Lower lobe of right lung (tissue), 2 donors: ENCODE measurements around the gene ITPK1. TPM values are rescaled to one million over a fixed set of nuclear protein-coding genes. Genes with fewer than 3 reads are reported as not detected.

Source experiments
- ATAC-seq, 2 donors: fragments of 200-7000 bp; cut with Tn5 transposase; one replicate each; pipeline ENCODE4 v1.9.1; 2020 to 2022; ENCODE audit warnings: mild to moderate bottlenecking in 2 of 2, moderate library complexity in 2 of 2
- DNase-seq: peaks from one replicate; pipeline ENCODE4 v3.0.0-alpha.2; 2020
- H3K27ac ChIP-seq: fragments of 200-600 bp; one replicate; pipeline ENCODE4 v1.8.0; 2022
- H3K27me3 ChIP-seq: fragments of 200-600 bp; one replicate; pipeline ENCODE4 v1.8.0; 2022; ENCODE audit warnings: low read depth
- H3K36me3 ChIP-seq: fragments of 200-600 bp; one replicate; pipeline ENCODE4 v1.8.0; 2022; ENCODE audit warnings: mild to moderate bottlenecking
- H3K4me1 ChIP-seq: fragments of 200-600 bp; one replicate; pipeline ENCODE4 v1.8.0; 2022
- H3K4me3 ChIP-seq: fragments of 200-600 bp; one replicate; pipeline ENCODE4 v1.8.0; 2022; ENCODE audit warnings: mild to moderate bottlenecking
- H3K9me3 ChIP-seq: fragments of 200-600 bp; one replicate; pipeline ENCODE4 v1.8.0; 2022
- intact Hi-C: fragments of 100-400 bp; cut with DNase I; formaldehyde crosslinking; loops from one replicate; pipeline ENCODE4 v1.11.0; 2022
- total RNA-seq: library from RNA; stranded (reverse); fragmentation: NEBNext Ultra II Directional; extraction: Animal tissue kit (Norgen Biotek cat#: 25700); gene quantifications from one replicate; pipeline ENCODE4 v1.2.1, GENCODE V29; 2021
- TF ChIP-seq, protein P1 (sequence below): fragments of 200-600 bp; IDR thresholded peaks from one replicate; pipeline ENCODE4 v1.8.0; 2022; ENCODE audit warnings: antibody characterized with exemption, mild to moderate bottlenecking
- donor health status: DM: no; HTN: yes; CAD: no; lungs with severe emphysema.

ITPK1 gene
- total RNA-seq, 1 donor from 2014 or later, result 129 TPM

DNA sequence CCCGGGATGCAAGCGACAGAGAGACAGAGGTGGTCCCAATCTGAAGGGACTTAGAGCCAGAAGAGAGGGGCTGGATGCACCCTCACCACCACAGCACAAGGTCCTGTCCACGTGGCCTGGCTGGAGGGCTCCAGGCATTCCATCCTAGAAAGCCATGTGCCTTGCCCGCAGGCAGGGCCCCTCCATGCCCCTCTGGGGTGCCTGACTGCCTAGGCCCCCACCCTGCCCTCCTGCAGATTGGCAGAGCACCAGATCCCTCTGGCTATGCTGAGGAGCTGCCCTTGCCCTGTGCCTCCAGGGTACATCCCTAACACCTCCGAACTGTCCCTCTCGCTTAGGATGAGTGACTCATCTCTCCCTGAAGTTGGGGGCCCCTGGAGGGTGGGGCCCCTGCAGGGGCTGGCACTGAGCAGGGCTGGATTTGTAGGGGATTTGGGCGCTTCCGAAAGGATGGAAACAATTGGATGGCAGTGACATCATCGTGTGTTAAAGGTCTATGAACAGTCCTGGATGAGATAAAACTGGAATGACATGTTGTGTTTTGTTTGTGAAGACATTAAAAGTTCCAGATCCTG, 141.8 kb downstream of the ITPK1 start:
- no peak overlapping the region for H3K27ac ChIP-seq

DNA sequence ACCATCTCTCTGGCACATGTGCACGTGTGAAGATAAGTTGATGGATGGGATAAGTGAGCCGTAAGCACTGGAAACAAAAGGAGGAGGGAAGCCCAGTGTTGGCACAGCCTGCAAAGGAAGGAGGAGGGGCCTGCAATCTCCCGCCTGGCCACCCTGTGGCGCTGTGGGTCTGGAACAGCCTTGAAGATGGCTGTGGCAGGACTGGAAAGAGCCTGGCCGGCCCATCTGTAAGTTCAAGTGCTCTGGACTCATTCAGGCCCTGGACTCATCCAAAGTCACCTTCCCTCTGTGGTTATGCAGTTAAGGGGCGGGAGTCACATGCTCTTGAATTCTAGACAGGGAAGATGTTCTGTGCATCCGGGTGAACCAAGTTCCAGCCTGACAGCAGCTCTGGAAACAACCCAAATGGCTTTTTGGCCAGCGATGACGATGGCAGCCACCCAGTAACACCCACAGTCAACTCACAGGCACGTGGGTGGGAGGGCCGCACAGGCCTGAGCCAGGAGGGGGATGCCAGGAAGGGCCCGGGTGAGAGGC, 142.4 kb downstream of the ITPK1 start:
- peaks cover 20% of the 10 kb centered on the region for H3K9me3 ChIP-seq
- intact Hi-C loops, result no loop called here
- peaks cover 17% of the 10 kb centered on the region for H3K4me1 ChIP-seq
- no peak overlapping the region for H3K27ac ChIP-seq
- H3K36me3 ChIP-seq, result peaks cover 11% of the 10 kb centered on the region
- TF ChIP-seq, protein P1, sequence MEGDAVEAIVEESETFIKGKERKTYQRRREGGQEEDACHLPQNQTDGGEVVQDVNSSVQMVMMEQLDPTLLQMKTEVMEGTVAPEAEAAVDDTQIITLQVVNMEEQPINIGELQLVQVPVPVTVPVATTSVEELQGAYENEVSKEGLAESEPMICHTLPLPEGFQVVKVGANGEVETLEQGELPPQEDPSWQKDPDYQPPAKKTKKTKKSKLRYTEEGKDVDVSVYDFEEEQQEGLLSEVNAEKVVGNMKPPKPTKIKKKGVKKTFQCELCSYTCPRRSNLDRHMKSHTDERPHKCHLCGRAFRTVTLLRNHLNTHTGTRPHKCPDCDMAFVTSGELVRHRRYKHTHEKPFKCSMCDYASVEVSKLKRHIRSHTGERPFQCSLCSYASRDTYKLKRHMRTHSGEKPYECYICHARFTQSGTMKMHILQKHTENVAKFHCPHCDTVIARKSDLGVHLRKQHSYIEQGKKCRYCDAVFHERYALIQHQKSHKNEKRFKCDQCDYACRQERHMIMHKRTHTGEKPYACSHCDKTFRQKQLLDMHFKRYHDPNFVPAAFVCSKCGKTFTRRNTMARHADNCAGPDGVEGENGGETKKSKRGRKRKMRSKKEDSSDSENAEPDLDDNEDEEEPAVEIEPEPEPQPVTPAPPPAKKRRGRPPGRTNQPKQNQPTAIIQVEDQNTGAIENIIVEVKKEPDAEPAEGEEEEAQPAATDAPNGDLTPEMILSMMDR, result peak; percentile 71
- DNase-seq (peak; percentile 76), ATAC-seq (peak; percentile 67 to 82)
- H3K4me3 ChIP-seq, result no peak overlapping the region
- no peaks in the 10 kb centered on the region for H3K27me3 ChIP-seq

More for the DNA sequence above, 141.8 kb downstream of the ITPK1 start:
- peak; percentile 8 to 11 for ATAC-seq
- Histone ChIP-seq H3K27me3 (no peaks in the 10 kb centered on the region), H3K4me1 (peaks cover 17% of the 10 kb centered on the region), H3K4me3 (no peak overlapping the region), H3K9me3 (peaks cover 25% of the 10 kb centered on the region), H3K36me3 (peaks cover 11% of the 10 kb centered on the region)
- intact Hi-C loops, result no loop called here
- peak; percentile 41 for DNase-seq
- TF ChIP-seq, protein P1, result no peak

DNA sequence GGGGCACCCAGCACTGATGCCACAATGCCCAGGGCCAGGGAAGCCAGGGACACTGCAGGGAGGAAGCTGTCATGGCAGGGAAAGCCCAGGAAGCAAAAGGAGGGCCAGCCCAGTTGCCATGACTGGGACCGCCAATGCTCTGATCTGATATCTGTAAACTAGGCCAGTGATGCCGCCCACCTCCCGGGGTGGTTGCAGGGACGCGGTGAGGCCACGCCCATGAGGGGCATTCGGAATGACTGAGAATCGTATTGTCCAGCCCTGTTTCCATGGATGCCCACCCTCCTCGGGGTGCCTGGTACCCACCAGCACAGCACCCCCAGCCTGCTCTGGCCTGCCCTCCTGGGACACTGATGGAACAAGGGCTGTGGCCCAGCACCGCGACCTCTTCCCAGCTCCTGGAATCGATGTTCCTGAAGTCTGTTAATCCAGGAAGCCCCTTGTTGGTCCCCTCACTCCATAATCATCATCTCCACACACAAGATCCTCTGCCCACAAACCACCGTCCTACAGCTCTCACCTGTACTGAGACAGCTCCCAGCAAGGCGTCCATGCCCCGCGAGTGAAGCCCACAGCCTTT, 144.0 kb downstream of the ITPK1 start:
- peaks cover 3% of the 10 kb centered on the region for H3K36me3 ChIP-seq
- DNase-seq (peak; percentile 36), ATAC-seq (no peak)
- H3K9me3 ChIP-seq, result peaks cover 9% of the 10 kb centered on the region
- peaks cover 17% of the 10 kb centered on the region for H3K4me1 ChIP-seq
- H3K27ac ChIP-seq, result no peak overlapping the region
- TF ChIP-seq, protein P1, result no peak
- no peak overlapping the region for H3K4me3 ChIP-seq
- intact Hi-C loops, result no loop called here
- no peaks in the 10 kb centered on the region for H3K27me3 ChIP-seq

DNA sequence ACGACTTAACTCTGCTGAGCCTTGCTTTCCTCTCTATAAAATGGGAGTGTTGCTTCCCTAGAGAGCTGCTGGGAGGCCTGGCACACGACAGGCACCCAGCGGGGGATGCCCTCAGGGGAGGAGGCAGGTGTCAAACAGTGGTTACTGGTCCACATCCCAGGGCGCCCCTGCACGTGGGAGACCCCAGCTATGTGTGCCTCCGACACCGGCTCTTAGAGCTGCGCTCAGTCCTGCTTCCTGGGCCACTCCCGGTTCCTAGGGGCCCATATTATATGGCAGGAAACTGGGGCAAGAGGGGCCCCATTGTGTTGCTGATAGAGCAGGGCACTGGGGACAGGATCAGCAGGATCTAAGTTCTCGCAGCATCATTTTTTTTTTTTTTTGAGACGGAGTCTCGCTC, 145.5 kb downstream of the ITPK1 start:
- intact Hi-C loops, result no loop called here
- no peak overlapping the region for H3K27ac ChIP-seq
- H3K9me3 ChIP-seq, result no peaks in the 10 kb centered on the region
- no peaks in the 10 kb centered on the region for H3K36me3 ChIP-seq
- no peak overlapping the region for H3K4me3 ChIP-seq
- H3K27me3 ChIP-seq, result no peaks in the 10 kb centered on the region
- ATAC-seq (no peak), DNase-seq (peak; percentile 28)
- TF ChIP-seq, protein P1, result no peak
- H3K4me1 ChIP-seq, result peaks cover 17% of the 10 kb centered on the region

DNA sequence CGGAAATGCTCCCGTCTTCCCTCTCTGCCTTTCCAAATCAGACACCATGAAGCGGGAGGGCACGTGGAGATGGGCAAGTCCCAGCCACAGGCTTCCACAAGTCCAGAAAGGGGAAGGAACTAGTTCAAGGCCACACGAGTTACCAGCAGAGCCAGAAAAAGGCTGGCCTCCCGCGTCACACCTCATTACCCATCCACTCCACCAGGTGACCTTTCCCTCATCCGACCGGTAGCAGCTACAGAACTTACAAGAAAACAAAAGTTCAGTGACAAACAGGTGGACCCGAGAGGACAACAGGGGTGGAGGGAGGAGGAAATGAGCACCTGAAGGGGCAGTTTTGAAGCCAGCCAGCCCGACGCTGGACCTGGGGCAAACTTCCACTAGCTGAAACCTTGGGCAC, 145.9 kb downstream of the ITPK1 start:
- H3K27ac ChIP-seq, result no peak overlapping the region
- DNase-seq, result peak; percentile 52
- H3K4me3 ChIP-seq, result no peak overlapping the region
- TF ChIP-seq, protein P1, result no peak
- H3K4me1 ChIP-seq, result peaks cover 17% of the 10 kb centered on the region
- H3K9me3 ChIP-seq, result no peaks in the 10 kb centered on the region
- H3K27me3 ChIP-seq, result no peaks in the 10 kb centered on the region
- no peak for ATAC-seq
- no peaks in the 10 kb centered on the region for H3K36me3 ChIP-seq
- intact Hi-C loops, result no loop called here
